GM23338 (cell line): ENCODE measurements around the gene ARL5C. TPM values are rescaled to one million over a fixed set of nuclear protein-coding genes. Genes with fewer than 3 reads are reported as not detected.
A peak's percentile ranks its signal among the peaks of the same experiment; 100 is the strongest.

ENCODE experiments used
- ATAC-seq: fragments of 200-7000 bp; cut with Tn5 transposase; 3 replicates; pipeline ENCODE4 v1.9.1; 2020
- DNase-seq: peaks from one replicate; pipeline ENCODE4 v3.0.0-alpha.2; 2015; ENCODE audit warnings: low spot score
- H2AFZ ChIP-seq: fragments of 200-600 bp; sonication (generic); 2 replicates; pipeline ENCODE4 v1.8.0; 2016; ENCODE audit warnings: antibody characterized with exemption, mild to moderate bottlenecking, moderate library complexity
- H3F3A ChIP-seq: fragments of 200-600 bp; sonication (generic); replicated peaks from 2 replicates; pipeline ENCODE4 v1.8.0; 2017; ENCODE audit warnings: antibody characterized with exemption, mixed run types, low read depth
- H3K27ac ChIP-seq: fragments of 200-600 bp; sonication (generic); 2 replicates; pipeline ENCODE4 v1.6.1; 2016; ENCODE audit warnings: low read depth
- H3K27me3 ChIP-seq: fragments of 200-600 bp; sonication (generic); 2 replicates; pipeline ENCODE4 v1.8.0; 2016; ENCODE audit warnings: mild to moderate bottlenecking, mixed run types, moderate library complexity; ENCODE audit not compliant: insufficient read depth
- H3K36me3 ChIP-seq: fragments of 200-600 bp; sonication (generic); 2 replicates; pipeline ENCODE4 v1.8.0; 2016; ENCODE audit warnings: mild to moderate bottlenecking; ENCODE audit not compliant: insufficient read depth
- H3K4me1 ChIP-seq: fragments of 200-600 bp; sonication (generic); 2 replicates; pipeline ENCODE4 v1.8.0; 2016; ENCODE audit warnings: mild to moderate bottlenecking, moderate library complexity; ENCODE audit not compliant: insufficient read depth
- H3K4me2 ChIP-seq: fragments of 200-600 bp; sonication (generic); 2 replicates; pipeline ENCODE4 v1.7.1; 2017; ENCODE audit warnings: mixed run types
- H3K4me3 ChIP-seq: fragments of 200-600 bp; sonication (generic); 2 replicates; pipeline ENCODE4 v1.6.1; 2016; ENCODE audit warnings: mixed run types
- H3K79me2 ChIP-seq: fragments of 200-600 bp; sonication (generic); replicated peaks from 2 replicates; pipeline ENCODE4 v1.8.0; 2017; ENCODE audit warnings: mild to moderate bottlenecking; ENCODE audit not compliant: insufficient read depth
- H3K9me2 ChIP-seq: fragments of 200-600 bp; sonication (generic); 2 replicates; pipeline ENCODE4 v1.8.0; 2017; ENCODE audit not compliant: insufficient read depth
- H4K20me1 ChIP-seq: fragments of 200-600 bp; sonication (generic); replicated peaks from 2 replicates; pipeline ENCODE4 v1.8.0; 2017; ENCODE audit warnings: mild to moderate bottlenecking; ENCODE audit not compliant: insufficient read depth
- H3K27ac Mint-ChIP-seq: 2 replicates; pipeline ENCODE4 v1.8.0; 2020; ENCODE audit warnings: inconsistent platforms, mild to moderate bottlenecking, moderate library complexity, mixed read lengths
- H3K27me3 Mint-ChIP-seq: 3 replicates; pipeline ENCODE4 v1.8.0; 2022; ENCODE audit warnings: low read depth, mild to moderate bottlenecking, moderate library complexity, mixed read lengths, inconsistent platforms; ENCODE audit not compliant: insufficient read depth, poor library complexity
- H3K36me3 Mint-ChIP-seq: 3 replicates; pipeline ENCODE4 v1.8.0; 2021; ENCODE audit warnings: low read depth, mild to moderate bottlenecking, inconsistent platforms, moderate library complexity, mixed read lengths
- H3K4me1 Mint-ChIP-seq: 3 replicates; pipeline ENCODE4 v1.8.0; 2020; ENCODE audit warnings: mild to moderate bottlenecking, inconsistent platforms, mixed read lengths
- H3K4me3 Mint-ChIP-seq: 3 replicates; pipeline ENCODE4 v1.8.0; 2021; ENCODE audit warnings: moderate library complexity, mild to moderate bottlenecking, inconsistent platforms, mixed read lengths
- H3K9me3 Mint-ChIP-seq: 3 replicates; pipeline ENCODE4 v1.8.0; 2020; ENCODE audit warnings: moderate library complexity, mild to moderate bottlenecking, inconsistent platforms, mixed read lengths
- CTCF ChIP-seq, 2 experiments: fragments of 200-600 bp in 1 of 2; sonication (generic) in 1 of 2; conservative IDR thresholded peaks; 2 replicates each; pipeline versions ENCODE4 v1.5.1 to v1.6.1; 2016 to 2017; ENCODE audit warnings: antibody characterized with exemption in 2 of 2, low read depth in 2 of 2, mild to moderate bottlenecking in 2 of 2, moderate library complexity in 1 of 2
- ETS1 ChIP-seq: IDR thresholded peaks from 2 replicates; pipeline ENCODE4 v1.6.1; 2016; ENCODE audit warnings: antibody characterized with exemption
- EZH2 ChIP-seq: fragments of 200-600 bp; sonication (generic); IDR thresholded peaks from one replicate; pipeline ENCODE4 v1.8.0; 2017; ENCODE audit warnings: antibody characterized with exemption, mild to moderate bottlenecking, low read depth; ENCODE audit not compliant: unreplicated experiment
- EZH2phosphoT487 ChIP-seq: fragments of 200-600 bp; sonication (generic); IDR thresholded peaks from one replicate; pipeline ENCODE4 v1.8.1; 2018; ENCODE audit warnings: antibody characterized with exemption; ENCODE audit not compliant: unreplicated experiment
- JUNB ChIP-seq: IDR thresholded peaks from one replicate; pipeline ENCODE4 v1.6.1; 2016; ENCODE audit warnings: antibody characterized with exemption; ENCODE audit not compliant: unreplicated experiment
- NANOG ChIP-seq: IDR thresholded peaks from 2 replicates; pipeline ENCODE4 v1.6.1; 2016; ENCODE audit warnings: antibody characterized with exemption, borderline replicate concordance
- POLR2AphosphoS5 ChIP-seq: IDR thresholded peaks from 2 replicates; pipeline ENCODE4 v1.6.1; 2016; ENCODE audit warnings: antibody characterized with exemption, low read depth
- ZNF114 ChIP-seq: fragments of 250-450 bp; sonication (Bioruptor Pico); IDR thresholded peaks from 2 replicates; pipeline ENCODE4 v1.5.0; 2020; ENCODE audit warnings: mild to moderate bottlenecking, moderate library complexity
- ZNF331 ChIP-seq: fragments of 250-450 bp; sonication (Bioruptor Pico); IDR thresholded peaks from 2 replicates; pipeline ENCODE4 v1.5.0; 2020; ENCODE audit warnings: low read depth, mild to moderate bottlenecking, moderate library complexity
- polyA plus RNA-seq: library from polyadenylated mRNA; unstranded; fragments of >200 nt; fragmentation: Nextera tagmentation; extraction: Ambion mirVana; gene quantifications from 2 replicates; pipeline ENCODE4 v1.2.1, GENCODE V29; 2016
- total RNA-seq: library from RNA; depleted of rRNA; stranded (reverse); fragments of >200 nt; shearing (Covaris generic); gene quantifications from 2 replicates; pipeline ENCODE4 v1.2.3, GENCODE V29; 2014
- TF ChIP-seq, protein P1 (sequence below): IDR thresholded peaks from one replicate; pipeline ENCODE4 v1.6.1; 2018; ENCODE audit warnings: antibody characterized with exemption; ENCODE audit not compliant: unreplicated experiment

The ARL5C gene
- total and polyA plus RNA-seq, 2 experiments from 2014 or later, result not detected

GRCh38 chr17:39151943-39152818 lies 13.8 kb downstream of the ARL5C start (continued):
- TF ChIP-seq EZH2 (no peak), ZNF331 (CRISPR knock-in tag) (no peak), JUNB (no peak), NANOG (no peak), ZNF114 (no peak), CTCF (conservative IDR thresholded peaks at IDR 0.05; ENCODE audit: low read depth in 2 of 2) (no peak), POLR2AphosphoS5 (no peak)

DNA sequence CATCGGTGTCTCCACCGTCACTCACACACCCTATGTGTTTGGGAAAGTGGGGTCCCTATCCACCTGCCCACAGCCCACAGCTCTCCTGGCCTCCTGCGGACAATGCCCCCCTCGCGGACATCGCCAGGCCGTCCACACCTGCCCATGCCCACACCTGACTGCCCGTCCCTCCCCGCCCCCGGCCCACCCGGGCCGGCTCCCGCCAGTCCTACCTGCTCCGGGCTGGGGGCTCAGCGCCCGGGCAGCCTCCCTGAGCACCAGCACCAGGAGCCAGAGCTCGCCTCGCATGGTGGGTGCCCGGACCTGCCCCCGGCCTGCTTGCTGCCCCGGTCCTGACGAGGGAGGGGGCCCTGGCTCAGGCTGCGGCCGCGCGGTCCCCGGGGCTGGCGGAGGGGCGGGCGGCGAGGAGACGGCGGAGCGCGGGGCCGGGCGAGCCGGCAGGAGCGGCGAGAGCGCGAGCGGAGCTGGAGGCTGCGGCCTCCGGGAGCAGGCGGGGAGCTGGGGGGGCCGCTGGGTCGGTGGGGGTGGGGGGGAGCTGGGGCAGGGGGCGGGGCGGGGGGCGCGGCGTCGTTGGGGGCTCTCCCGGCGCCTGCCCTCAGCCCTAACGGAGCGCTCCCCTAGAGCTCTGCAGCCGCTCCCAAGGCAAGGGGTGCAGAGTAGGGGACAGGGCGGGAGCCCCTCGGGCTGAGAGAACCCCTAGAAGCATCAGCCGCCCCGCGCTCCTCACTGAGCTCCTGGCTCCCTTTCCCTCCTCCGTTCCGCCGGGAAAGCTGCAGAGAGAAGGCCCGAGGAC lies 14.6 kb downstream of the ARL5C start, which contains the start of gene PLXDC1:
TSS of gene PLXDC1 (minus strand) at position 488 of the 793 bp plus-strand sequence. CDS start at position 288, 200 bp downstream.
- Histone ChIP-seq H4K20me1 (no peaks in the 10 kb centered on the region), H3K9me2 (no peaks in the 10 kb centered on the region), H3K79me2 (no peaks in the 10 kb centered on the region), H3K4me1 (peaks cover 3% of the 10 kb centered on the region; the same call in 1 of the 2 replicates), H3K36me3 (no peaks in the 10 kb centered on the region), H3K27me3 (peaks cover 36% of the 10 kb centered on the region), H3K4me3 (peak within 1 kb of the TSS; percentile 90), H3K4me2 (peak within 1 kb of the TSS; percentile 84), H2AFZ (peak within 1 kb of the TSS; percentile 92), H3F3A (no peaks in the 10 kb centered on the region), H3K27ac (no peak within 1 kb of the TSS)
- Mint-ChIP-seq H3K4me1 (peaks cover 14% of the 10 kb centered on the region), H3K27ac (no peak within 1 kb of the TSS), H3K9me3 (peaks cover 13% of the 10 kb centered on the region), H3K36me3 (peaks cover 9% of the 10 kb centered on the region), H3K4me3 (peak within 1 kb of the TSS; percentile 97), H3K27me3 (peaks cover 57% of the 10 kb centered on the region)
- ATAC-seq (peak; percentile 8), DNase-seq (no peak)
- TF ChIP-seq CTCF (conservative IDR thresholded peaks at IDR 0.05; ENCODE audit: low read depth in 2 of 2) (no peak), NANOG (no peak), JUNB (no peak), EZH2 (no peak), EZH2phosphoT487 (no peak), POLR2AphosphoS5 (no peak), ETS1 (no peak)
- TF ChIP-seq, protein P1, sequence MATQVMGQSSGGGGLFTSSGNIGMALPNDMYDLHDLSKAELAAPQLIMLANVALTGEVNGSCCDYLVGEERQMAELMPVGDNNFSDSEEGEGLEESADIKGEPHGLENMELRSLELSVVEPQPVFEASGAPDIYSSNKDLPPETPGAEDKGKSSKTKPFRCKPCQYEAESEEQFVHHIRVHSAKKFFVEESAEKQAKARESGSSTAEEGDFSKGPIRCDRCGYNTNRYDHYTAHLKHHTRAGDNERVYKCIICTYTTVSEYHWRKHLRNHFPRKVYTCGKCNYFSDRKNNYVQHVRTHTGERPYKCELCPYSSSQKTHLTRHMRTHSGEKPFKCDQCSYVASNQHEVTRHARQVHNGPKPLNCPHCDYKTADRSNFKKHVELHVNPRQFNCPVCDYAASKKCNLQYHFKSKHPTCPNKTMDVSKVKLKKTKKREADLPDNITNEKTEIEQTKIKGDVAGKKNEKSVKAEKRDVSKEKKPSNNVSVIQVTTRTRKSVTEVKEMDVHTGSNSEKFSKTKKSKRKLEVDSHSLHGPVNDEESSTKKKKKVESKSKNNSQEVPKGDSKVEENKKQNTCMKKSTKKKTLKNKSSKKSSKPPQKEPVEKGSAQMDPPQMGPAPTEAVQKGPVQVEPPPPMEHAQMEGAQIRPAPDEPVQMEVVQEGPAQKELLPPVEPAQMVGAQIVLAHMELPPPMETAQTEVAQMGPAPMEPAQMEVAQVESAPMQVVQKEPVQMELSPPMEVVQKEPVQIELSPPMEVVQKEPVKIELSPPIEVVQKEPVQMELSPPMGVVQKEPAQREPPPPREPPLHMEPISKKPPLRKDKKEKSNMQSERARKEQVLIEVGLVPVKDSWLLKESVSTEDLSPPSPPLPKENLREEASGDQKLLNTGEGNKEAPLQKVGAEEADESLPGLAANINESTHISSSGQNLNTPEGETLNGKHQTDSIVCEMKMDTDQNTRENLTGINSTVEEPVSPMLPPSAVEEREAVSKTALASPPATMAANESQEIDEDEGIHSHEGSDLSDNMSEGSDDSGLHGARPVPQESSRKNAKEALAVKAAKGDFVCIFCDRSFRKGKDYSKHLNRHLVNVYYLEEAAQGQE, result no peak
